ENCODE data around the gene ELOVL1.

Gene ELOVL1

DNA sequence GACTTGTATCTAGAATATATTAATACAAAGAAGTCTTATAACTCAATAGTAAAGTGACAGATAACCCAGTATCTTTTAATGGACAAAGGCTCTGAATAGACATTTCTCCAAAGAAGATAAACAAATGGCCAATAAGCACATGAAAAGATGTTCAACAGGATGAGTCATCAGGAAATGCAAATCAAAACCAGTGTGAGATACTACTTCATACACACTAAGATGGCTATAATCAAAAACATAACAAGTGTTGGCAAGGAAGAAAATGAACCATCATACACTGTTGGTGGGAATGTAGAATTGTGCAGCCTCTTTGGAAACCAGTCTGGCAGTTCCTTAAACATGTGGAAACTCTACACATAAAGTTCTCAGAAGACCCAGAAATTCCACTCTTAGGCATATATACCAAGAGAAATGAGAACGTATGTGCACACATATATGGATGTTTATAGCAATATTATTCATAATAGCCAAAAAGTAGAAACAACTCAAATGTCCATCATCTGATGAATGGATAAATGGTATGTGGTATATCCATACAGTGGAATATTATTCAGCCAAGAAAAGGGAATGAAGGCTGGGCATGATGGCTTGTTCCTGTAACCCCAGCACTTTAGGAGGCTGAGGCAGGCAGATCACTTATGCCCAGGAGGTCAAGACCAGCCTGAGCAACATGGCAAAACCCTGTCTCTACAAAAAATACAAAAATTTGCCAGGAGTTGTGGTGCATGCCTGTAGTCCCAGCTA lies 40.1 kb downstream of the ELOVL1 start:
- DNase-seq (ENCODE audit: low read depth) = peak; percentile 37

DNA sequence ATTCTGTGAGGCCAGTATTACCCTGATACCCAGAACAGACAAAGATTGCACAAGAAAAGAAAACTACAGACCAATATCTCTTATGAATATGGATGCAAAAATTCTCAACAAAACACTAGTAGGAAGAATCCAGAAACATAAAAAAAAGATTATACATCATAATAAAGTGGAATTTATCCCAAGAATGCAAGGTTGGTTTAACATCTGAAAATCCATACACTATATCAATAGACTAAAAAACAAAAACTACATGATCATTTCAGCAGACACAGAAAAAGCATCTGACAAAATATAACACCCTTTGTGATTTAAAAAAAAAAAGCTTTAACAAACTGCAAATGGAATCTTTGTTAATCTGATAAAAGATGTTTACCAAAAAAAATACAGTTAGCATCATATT lies 42.4 kb downstream of the ELOVL1 start:
- DNase-seq (ENCODE audit: low read depth) = no peak

DNA sequence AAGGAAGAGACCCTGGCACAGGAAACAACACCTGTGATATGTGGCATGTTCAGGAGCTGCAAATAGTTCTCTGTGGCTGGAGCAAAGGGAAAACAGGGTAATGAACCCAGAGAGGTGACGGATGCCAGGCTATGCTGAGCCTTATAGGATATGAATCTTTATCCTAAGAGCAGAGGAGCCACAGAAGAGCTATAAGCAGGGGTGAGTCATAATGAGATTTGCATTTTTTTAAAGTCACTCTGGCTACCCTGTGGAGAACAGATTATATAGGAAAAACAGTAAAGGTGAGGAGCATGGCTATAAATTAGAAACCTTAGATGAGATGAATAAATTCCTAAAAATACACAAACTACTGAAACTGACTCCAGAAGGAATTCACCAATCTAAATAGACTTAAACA lies 43.0 kb downstream of the ELOVL1 start:
- no peak for DNase-seq (ENCODE audit: low read depth)

DNA sequence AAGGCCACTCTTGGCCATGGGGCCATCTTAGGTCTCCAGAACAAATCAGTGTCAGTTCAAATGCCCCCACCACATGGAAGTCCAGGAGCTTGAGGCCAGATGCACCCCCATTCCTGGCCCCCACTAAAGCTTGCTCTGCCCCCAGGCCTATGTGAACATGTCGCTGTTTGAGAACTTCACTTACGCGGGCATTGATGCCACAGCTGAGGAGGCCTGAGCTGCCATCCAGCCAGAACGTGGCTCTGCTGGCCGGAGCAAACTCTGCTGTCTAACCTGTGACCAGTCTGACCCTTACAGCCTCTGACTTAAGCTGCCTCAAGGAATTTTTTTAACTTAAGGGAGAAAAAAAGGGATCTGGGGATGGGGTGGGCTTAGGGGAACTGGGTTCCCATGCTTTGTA lies 45.3 kb downstream of the ELOVL1 start:
- DNase-seq (ENCODE audit: low read depth) = no peak

DNA sequence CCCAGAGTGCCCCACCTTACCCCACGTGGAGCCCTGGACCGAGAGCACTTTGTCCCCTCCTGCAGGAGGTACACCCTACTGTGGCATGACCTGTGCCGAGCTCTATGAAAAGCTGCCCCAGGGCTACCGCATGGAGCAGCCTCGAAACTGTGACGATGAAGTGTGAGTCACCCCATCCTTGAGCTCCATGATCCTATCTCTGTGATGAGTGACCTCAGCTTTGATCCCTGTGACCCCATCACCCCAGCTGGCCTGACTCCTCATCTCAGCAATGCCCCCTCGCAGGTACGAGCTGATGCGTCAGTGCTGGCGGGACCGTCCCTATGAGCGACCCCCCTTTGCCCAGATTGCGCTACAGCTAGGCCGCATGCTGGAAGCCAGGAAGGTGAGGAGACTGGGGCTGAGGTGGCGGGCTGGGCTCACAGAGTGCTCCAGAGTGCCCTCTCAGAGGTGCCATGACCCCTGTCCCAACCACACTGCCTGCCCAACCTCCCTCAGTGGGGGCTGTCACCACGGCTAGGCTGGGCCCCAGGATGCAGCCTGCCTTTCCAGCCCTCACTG lies 46.4 kb downstream of the ELOVL1 start:
- DNase-seq (ENCODE audit: low read depth) = no peak

DNA sequence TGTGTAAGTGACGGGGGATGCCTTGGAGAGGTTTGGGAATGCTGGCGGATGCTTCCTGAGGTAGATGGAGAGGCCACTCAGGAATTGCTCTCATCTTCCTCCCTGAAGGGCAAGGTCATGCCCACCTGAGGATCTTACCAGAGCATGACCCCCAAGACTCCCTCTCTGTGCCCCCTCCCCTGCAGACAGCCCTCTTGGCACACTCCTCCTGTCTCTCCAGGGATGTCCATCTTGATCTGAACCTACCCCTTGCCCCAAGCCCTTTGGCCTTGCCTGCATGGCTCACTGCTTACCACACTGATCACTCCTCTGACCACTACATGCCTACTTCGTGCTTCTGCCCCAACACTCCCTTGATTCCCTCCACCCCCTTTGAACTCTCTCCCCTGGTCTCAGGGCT lies 48.0 kb downstream of the ELOVL1 start:
- no peak for DNase-seq (ENCODE audit: low read depth)

DNA sequence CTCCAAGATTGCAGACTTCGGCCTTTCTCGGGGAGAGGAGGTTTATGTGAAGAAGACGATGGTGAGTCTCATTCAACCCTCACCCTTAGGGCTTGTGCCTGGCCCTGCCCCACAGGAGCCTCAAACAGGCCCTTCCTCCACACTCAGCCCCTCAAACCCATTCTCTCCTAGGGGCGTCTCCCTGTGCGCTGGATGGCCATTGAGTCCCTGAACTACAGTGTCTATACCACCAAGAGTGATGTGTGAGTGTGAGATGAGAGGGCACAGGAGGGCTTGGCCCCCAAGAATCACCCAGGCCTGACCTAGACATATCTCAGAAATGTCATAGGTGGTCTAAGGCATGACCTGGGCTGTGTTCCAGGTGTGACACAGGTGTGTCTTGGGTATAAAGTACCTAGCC lies 48.5 kb downstream of the ELOVL1 start:
- no peak for DNase-seq (ENCODE audit: low read depth)

DNA sequence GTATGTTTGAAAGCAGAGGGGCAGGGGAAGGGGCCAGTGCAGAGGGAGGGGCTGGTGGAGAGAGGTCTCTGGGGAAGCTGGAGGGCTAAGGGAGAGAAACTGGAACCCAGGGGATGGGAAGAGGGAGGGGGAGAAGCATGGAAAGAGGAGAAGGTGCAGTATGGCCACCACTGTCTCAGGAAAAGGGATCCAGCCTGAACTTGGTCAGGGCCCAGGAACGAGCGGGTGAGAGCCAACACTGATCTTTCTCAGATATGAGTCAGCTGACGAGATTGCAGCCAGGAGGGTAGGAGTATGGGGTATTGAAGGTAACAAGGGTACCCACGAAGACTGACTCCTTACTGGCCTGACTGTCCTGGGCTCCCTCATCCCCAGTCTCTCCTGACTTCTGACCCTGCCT lies 49.0 kb downstream of the ELOVL1 start:
- no peak for DNase-seq (ENCODE audit: low read depth)

DNA sequence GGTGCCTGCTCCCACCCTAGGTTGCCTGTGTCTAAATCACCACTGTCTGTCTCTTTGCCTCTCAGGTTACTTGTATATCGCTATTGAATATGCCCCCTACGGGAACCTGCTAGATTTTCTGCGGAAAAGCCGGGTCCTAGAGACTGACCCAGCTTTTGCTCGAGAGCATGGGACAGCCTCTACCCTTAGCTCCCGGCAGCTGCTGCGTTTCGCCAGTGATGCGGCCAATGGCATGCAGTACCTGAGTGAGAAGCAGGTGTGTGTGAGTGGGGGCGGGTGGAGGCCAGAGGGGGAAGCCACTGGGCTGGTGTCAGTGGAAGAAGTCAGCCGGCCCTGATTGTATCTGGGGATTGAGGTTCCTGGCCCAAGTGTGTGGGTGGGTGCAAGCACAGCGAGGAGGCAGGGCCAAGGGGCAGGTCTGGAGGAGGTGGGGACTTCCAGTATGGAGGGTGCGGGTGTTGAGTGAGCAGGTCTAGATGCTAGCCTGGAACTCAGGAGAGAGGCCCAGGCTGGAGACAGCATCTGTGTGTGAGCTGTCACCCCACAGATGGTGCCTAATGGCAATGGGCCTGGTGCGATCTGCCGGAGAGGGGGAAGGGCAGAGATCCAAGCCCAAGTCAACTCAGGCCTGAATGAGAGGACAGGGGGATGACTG lies 49.9 kb downstream of the ELOVL1 start:
- no peak for DNase-seq (ENCODE audit: low read depth)

DNA sequence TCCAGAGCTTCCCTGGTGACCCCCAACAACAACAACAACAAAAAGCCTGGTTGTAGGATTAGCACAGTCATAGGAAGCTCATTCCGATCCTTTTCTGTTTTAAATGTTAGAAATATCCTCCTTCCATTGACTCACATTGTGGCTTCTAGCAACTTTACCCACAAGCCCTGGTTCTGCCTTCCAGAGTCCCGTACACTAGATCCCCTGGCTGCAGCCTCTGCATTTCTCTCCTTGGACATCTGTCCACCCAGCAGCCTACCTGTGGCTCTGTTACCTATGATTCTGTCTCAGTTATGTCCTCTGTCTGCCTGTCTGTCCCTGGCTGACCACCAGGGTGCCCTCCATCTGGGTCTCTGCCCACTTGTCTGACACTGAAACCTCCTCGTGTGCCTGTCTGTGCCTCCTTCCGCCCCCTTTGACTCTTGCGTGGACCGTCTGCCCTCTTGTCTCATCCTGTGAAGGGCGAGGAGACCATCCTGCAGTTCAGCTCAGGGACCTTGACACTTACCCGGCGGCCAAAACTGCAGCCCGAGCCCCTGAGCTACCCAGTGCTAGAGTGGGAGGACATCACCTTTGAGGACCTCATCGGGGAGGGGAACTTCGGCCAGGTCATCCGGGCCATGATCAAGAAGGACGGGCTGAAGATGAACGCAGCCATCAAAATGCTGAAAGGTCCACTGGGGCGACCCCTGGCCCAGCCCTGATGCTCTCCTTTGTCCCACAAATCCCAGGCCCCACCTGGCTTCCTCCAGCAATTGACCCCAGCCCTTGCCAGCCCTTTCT lies 50.9 kb downstream of the ELOVL1 start:
- DNase-seq (ENCODE audit: low read depth) = no peak

DNA sequence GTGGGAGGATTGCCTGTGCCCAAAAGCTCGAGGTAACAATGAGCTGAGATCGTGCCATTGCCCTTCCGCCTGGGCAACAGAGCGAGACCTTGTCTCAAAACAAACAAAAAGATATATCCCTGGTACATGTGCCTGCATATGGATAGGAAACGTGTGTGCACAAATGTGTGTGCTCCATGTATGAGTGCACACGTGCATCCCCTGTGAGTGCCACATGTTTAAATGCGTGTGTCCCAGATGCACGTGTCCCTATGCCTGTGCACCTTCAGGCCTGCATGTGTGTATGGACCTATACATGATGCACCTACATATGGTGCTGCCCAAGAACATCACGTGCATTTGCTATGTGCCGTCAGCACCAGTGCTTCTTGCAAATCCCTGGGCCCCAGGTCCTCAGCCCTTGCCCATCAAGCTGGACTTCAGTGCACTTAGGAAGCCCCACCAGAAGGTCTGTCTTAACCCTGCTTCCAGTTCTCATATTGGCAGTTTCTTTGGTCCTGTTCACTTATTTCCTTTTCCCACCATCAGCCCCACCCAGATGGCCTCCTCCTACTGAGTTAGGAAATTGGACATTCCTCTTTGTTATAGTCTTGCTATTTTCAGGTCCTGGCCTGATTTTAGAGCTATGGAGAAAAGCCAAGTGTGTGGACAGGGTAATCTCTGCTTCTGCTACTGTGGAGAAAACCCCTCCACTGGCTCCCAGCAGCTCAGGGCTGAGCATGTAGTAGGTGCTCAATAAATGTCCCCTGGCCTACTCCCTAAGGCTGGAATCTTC lies 51.7 kb downstream of the ELOVL1 start:
- DNase-seq (ENCODE audit: low read depth) = no peak

DNA sequence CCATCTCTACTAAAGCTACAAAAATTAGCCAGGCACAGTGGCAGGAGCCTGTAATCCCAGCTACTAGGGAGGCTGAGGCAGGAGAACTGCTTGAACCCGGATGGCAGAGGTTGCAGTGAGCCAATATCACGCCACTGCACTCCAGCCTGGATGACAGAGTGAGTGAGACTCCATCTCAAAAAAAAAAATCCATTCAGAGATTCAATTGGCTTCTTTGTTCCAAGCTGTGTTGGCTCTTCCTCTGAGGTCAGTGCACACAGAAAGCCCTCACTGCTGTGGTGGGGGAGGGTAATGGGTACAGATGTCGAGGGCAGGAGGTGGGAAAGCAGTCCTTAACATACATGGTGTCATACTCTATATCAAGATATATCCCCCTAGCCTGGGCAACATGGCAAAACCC lies 52.3 kb downstream of the ELOVL1 start:
- no peak for DNase-seq (ENCODE audit: low read depth)

DNA sequence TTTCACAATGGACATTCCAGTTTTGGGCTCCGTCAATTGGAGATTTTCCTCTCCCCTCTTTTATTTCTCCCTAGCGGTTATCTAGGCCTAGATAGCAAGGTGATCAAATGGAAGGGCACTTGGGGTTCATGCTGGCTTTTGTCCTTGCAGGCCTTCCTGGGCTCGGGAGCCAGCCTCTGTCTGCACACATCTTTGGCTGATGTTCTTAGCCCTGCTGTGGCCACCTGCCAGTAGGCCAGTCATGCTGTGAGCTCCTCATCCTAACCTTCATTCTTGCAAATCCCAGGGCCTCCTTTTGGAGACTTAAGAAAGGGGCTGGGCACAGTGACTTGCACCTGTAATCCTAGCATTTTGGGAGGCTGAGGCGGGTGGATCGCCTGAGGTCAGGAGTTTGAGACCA lies 53.6 kb downstream of the ELOVL1 start:
- no peak for DNase-seq (ENCODE audit: low read depth)

DNA sequence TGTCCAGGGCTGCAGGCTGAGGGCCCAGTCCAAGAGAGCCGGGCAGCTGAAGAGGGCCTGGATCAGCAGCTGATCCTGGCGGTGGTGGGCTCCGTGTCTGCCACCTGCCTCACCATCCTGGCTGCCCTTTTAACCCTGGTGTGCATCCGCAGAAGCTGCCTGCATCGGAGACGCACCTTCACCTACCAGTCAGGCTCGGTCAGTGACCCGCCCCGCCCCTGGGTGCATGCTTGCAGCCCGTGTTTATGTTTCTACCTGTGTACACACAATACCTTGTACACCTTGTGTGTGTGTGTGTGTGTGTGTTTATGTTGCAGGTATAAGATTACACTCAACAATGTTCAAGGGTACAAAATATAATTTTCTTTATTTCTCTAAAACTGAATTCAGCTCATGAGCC lies 54.0 kb downstream of the ELOVL1 start:
- DNase-seq (ENCODE audit: low read depth) = no peak
